Limb (tissue), 2 donors: ENCODE measurements around the gene TBC1D4.

Experiments
- DNase-seq, 2 donors: peaks; one replicate each; pipeline ENCODE4 v3.0.0-alpha.2; 2016; ENCODE audit errors: extremely low spot score in 2 of 2

Gene TBC1D4

GRCh38 chr13:75393839-75394520 lies 88.0 kb downstream of the TBC1D4 start:
- no peak for DNase-seq

GRCh38 chr13:75391432-75392100 lies 90.4 kb downstream of the TBC1D4 start:
- DNase-seq = no peak

GRCh38 chr13:75390229-75390628 lies 91.7 kb downstream of the TBC1D4 start:
- DNase-seq = no peak

- DNase-seq = no peak
These were observed 96.3 kb downstream of the TBC1D4 start for GRCh38 chr13:75385708-75386083.

- DNase-seq = no peak
These were observed 96.9 kb downstream of the TBC1D4 start for GRCh38 chr13:75384879-75385707.

- DNase-seq = no peak
These were observed 98.8 kb downstream of the TBC1D4 start for GRCh38 chr13:75383064-75383715.

GRCh38 chr13:75378301-75378700 lies 103.7 kb downstream of the TBC1D4 start:
- no peak for DNase-seq

GRCh38 chr13:75376792-75377402 lies 105.1 kb downstream of the TBC1D4 start:
- DNase-seq = no peak

GRCh38 chr13:75375329-75375728 lies 106.6 kb downstream of the TBC1D4 start:
- no peak for DNase-seq

- DNase-seq = no peak
These were observed 108.0 kb downstream of the TBC1D4 start for GRCh38 chr13:75373988-75374387.

GRCh38 chr13:75372923-75373841 lies 108.8 kb downstream of the TBC1D4 start:
- DNase-seq = no peak

- peak in 1 of 2 donors; percentile 62 for DNase-seq
These were observed 109.5 kb downstream of the TBC1D4 start for GRCh38 chr13:75372517-75372916.

- no peak for DNase-seq
These were observed 110.8 kb downstream of the TBC1D4 start for GRCh38 chr13:75371203-75371602.

- no peak for DNase-seq
These were observed 111.2 kb downstream of the TBC1D4 start for GRCh38 chr13:75370774-75371173.

GRCh38 chr13:75369981-75370380 lies 112.0 kb downstream of the TBC1D4 start:
- DNase-seq = no peak

GRCh38 chr13:75368167-75368566 lies 113.8 kb downstream of the TBC1D4 start:
- DNase-seq = peak in 1 of 2 donors; percentile 43

- no peak for DNase-seq
These were observed 115.3 kb downstream of the TBC1D4 start for GRCh38 chr13:75366380-75367280.

GRCh38 chr13:75365724-75366173 lies 116.2 kb downstream of the TBC1D4 start:
- no peak for DNase-seq

GRCh38 chr13:75364131-75364713 lies 117.7 kb downstream of the TBC1D4 start:
- no peak for DNase-seq
